ENCODE data around the gene LAMA2. TPM values are rescaled to one million over a fixed set of nuclear protein-coding genes. Genes with fewer than 3 reads are reported as not detected.

The LAMA2 gene
- total and polyA plus RNA-seq, 2 of the 8 experiments (the other 6 are each of a cell fraction or from before 2014, with no cell fraction given), result 1.3 to 3.8 TPM

DNA sequence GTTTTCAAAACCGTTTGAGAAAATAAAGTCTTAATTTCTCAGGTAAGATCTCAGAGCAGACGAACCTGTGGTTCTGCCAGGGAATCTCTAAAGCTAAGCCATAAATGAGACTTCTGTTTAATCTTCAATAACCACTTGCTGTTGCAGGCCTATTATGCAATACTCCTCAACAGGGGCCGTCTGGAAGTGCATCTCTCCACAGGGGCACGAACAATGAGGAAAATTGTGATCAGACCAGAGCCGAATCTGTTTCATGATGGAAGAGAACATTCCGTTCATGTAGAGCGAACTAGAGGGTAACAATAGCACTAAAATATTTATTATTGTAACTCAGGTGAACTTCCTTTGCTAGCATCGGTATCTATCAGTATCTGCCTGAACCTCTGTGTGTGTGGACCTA lies 603.4 kb downstream of the LAMA2 start (continued):
- no peak for TF ChIP-seq YY1 (IDR thresholded peaks at IDR 0.05; ENCODE audit: low read depth, low read length)
- TF ChIP-seq NANOG (IDR thresholded peaks at IDR 0.05; ENCODE audit: insufficient read depth, low read depth, low read length, poor library complexity, severe bottlenecking), result no peak
